Loucy (cell line): ENCODE results near the gene ATF2.

Source experiments
- H2AFZ ChIP-seq: fragments of 200-600 bp; sonication (generic); 2 replicates; pipeline ENCODE4 v1.6.0; 2016; ENCODE audit warnings: antibody characterized with exemption, mild to moderate bottlenecking, low read length, moderate library complexity
- H3F3A ChIP-seq: fragments of 200-600 bp; 2 replicates; pipeline ENCODE4 v1.6.0; 2016; ENCODE audit warnings: antibody characterized with exemption, low read depth, mild to moderate bottlenecking
- H3K27me3 ChIP-seq: fragments of 200-600 bp; sonication (generic); 2 replicates; pipeline ENCODE4 v1.6.1; 2014; ENCODE audit warnings: low read length, mild to moderate bottlenecking; ENCODE audit not compliant: insufficient read depth, poor library complexity, severe bottlenecking
- H3K36me3 ChIP-seq: fragments of 200-600 bp; sonication (generic); 2 replicates; pipeline ENCODE4 v1.6.1; 2016; ENCODE audit warnings: low read length; ENCODE audit not compliant: insufficient read depth
- H3K4me1 ChIP-seq: fragments of 200-600 bp; sonication (generic); 2 replicates; pipeline ENCODE4 v1.5.1; 2014; ENCODE audit warnings: low read length, mild to moderate bottlenecking; ENCODE audit not compliant: insufficient read depth, poor library complexity, severe bottlenecking
- H3K4me2 ChIP-seq: fragments of 200-600 bp; sonication (generic); 2 replicates; pipeline ENCODE4 v1.6.0; 2014; ENCODE audit warnings: antibody characterized with exemption, low read length, low read depth, mild to moderate bottlenecking; ENCODE audit not compliant: poor library complexity, severe bottlenecking
- H3K4me3 ChIP-seq: fragments of 200-600 bp; sonication (generic); 2 replicates; pipeline ENCODE4 v1.5.1; 2014; ENCODE audit warnings: low read length, mild to moderate bottlenecking, mixed read lengths; ENCODE audit not compliant: poor library complexity, severe bottlenecking
- H3K79me2 ChIP-seq: fragments of 200-600 bp; sonication (generic); 2 replicates; pipeline ENCODE4 v1.6.1; 2014; ENCODE audit warnings: low read length; ENCODE audit not compliant: insufficient read depth
- H3K9ac ChIP-seq: fragments of 200-600 bp; sonication (generic); 2 replicates; pipeline ENCODE4 v1.6.0; 2014; ENCODE audit warnings: mild to moderate bottlenecking, low read depth, low read length, moderate library complexity; ENCODE audit not compliant: poor library complexity, severe bottlenecking
- H3K9me2 ChIP-seq: fragments of 200-600 bp; sonication (generic); replicated peaks from 2 replicates; pipeline ENCODE4 v1.6.1; 2016; ENCODE audit warnings: low read depth, low read length, mixed read lengths
- H3K9me3 ChIP-seq: fragments of 200-600 bp; sonication (generic); 2 replicates; pipeline ENCODE4 v1.6.1; 2014; ENCODE audit warnings: mild to moderate bottlenecking, antibody characterized with exemption, low read length, low read depth; ENCODE audit not compliant: insufficient read depth
- H4K20me1 ChIP-seq: fragments of 200-600 bp; sonication (generic); 2 replicates; pipeline ENCODE4 v1.6.0; 2014; ENCODE audit warnings: antibody characterized with exemption, low read length, mild to moderate bottlenecking; ENCODE audit not compliant: insufficient read depth, poor library complexity, severe bottlenecking
- EZH2phosphoT487 ChIP-seq: fragments of 200-600 bp; IDR thresholded peaks from 2 replicates; pipeline ENCODE4 v1.6.1; 2018; ENCODE audit warnings: antibody characterized with exemption, mild to moderate bottlenecking, moderate library complexity, borderline replicate concordance
- TF ChIP-seq, protein P1 (sequence below): fragments of 200-600 bp; sonication (generic); conservative IDR thresholded peaks from 2 replicates; pipeline ENCODE4 v1.5.1; 2014; ENCODE audit warnings: mild to moderate bottlenecking, antibody characterized with exemption, low read length

ATF2 gene

DNA sequence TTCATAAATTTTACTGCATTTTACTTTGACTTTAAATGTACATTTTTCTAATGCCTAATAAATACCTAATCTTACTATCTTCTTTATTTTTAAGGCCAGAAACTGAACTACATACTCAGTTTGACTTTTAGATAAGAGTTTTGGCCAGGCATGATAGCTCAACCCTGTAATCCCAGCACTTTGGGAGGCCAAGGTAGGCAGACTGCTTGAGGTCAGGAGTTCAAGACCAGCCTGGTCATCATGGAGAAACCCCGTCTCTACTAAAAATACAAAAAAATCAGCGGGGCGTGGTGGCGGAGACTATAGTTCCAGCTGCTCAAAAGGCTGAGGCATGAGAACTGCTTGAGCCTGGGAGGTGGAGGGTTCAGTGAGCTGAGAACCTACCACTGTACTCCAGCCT lies 9.1 kb downstream of the ATF2 start:
- Histone ChIP-seq H4K20me1 (peaks cover 80% of the 10 kb centered on the region), H3K27me3 (no peaks in the 10 kb centered on the region), H3K9me2 (no peaks in the 10 kb centered on the region), H3K4me1 (peaks cover 29% of the 10 kb centered on the region), H2AFZ (no peak overlapping the region), H3K79me2 (peaks cover 97% of the 10 kb centered on the region), H3K9ac (no peak overlapping the region), H3K36me3 (no peaks in the 10 kb centered on the region), H3K4me2 (peak overlapping the region; percentile 15), H3K4me3 (no peak overlapping the region), H3F3A (no peaks in the 10 kb centered on the region), H3K9me3 (no peaks in the 10 kb centered on the region)
- TF ChIP-seq, protein P1, sequence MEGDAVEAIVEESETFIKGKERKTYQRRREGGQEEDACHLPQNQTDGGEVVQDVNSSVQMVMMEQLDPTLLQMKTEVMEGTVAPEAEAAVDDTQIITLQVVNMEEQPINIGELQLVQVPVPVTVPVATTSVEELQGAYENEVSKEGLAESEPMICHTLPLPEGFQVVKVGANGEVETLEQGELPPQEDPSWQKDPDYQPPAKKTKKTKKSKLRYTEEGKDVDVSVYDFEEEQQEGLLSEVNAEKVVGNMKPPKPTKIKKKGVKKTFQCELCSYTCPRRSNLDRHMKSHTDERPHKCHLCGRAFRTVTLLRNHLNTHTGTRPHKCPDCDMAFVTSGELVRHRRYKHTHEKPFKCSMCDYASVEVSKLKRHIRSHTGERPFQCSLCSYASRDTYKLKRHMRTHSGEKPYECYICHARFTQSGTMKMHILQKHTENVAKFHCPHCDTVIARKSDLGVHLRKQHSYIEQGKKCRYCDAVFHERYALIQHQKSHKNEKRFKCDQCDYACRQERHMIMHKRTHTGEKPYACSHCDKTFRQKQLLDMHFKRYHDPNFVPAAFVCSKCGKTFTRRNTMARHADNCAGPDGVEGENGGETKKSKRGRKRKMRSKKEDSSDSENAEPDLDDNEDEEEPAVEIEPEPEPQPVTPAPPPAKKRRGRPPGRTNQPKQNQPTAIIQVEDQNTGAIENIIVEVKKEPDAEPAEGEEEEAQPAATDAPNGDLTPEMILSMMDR = no peak
- TF ChIP-seq EZH2phosphoT487 = no peak

DNA sequence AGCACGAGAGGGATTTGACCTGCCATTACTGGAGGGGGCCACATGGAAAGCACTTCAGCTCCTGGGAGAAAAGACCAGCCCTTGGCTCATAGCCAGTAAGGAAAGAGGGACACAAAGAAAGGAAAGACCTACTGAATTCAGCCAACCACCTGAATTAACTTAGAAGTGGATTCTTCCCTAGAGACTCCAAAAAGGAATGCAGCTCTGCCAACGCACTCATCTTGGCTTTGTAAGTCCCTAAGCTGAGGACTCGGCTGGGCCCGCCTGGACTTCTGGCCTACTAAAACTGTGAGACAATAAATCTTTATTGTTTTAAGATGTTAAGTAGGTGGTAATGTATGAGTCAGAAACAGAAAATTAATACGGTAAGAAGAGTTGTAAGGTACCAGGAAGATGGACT lies 11.5 kb downstream of the ATF2 start:
- TF ChIP-seq, protein P1 = no peak
- no peak for TF ChIP-seq EZH2phosphoT487
- H3K36me3 ChIP-seq = no peaks in the 10 kb centered on the region
- H3K79me2 ChIP-seq = peaks cover 98% of the 10 kb centered on the region
- H3K4me3 ChIP-seq = no peak overlapping the region
- no peaks in the 10 kb centered on the region for H3K9me2 ChIP-seq
- H4K20me1 ChIP-seq = peaks cover 84% of the 10 kb centered on the region
- no peaks in the 10 kb centered on the region for H3K27me3 ChIP-seq
- no peak overlapping the region for H2AFZ ChIP-seq
- H3K9ac ChIP-seq = no peak overlapping the region
- H3K4me1 ChIP-seq = peaks cover 32% of the 10 kb centered on the region
- H3K4me2 ChIP-seq = no peak overlapping the region
- no peaks in the 10 kb centered on the region for H3F3A ChIP-seq
- no peaks in the 10 kb centered on the region for H3K9me3 ChIP-seq

DNA sequence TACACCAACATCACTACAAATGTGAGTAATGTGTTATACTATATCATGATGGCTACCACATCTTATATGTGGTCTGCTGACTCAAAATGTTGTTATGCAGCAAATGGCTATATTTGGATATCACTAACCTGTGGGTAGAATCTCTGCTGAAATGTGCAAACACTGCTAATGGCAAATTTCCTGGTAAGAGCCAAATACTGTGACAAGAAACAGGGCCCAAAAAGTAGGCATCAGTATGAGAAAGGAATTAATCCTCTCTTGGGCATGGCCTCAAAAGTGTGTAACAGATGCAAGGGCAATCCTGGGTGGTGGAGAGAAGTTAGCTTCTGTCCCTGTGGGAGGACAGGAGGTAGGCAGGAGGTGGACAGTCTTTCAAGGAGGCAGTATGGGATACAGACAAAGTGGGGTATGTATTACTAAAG lies 13.3 kb downstream of the ATF2 start:
- H3K9me3 ChIP-seq = no peaks in the 10 kb centered on the region

More for the DNA sequence above, 13.3 kb downstream of the ATF2 start:
- Histone ChIP-seq H3K9ac (no peak overlapping the region), H3K79me2 (peaks cover 98% of the 10 kb centered on the region), H3K27me3 (no peaks in the 10 kb centered on the region), H3K4me3 (no peak overlapping the region), H3K36me3 (peaks cover 14% of the 10 kb centered on the region), H3F3A (no peaks in the 10 kb centered on the region), H3K4me2 (no peak overlapping the region), H3K4me1 (peaks cover 16% of the 10 kb centered on the region), H4K20me1 (peaks cover 82% of the 10 kb centered on the region), H3K9me2 (no peaks in the 10 kb centered on the region), H2AFZ (no peak overlapping the region)
- TF ChIP-seq, protein P1 = no peak
- no peak for TF ChIP-seq EZH2phosphoT487
